ENCODE data around the gene ARPC1B.

ARPC1B gene

GRCh38 chr7:99392046-99392445 lies 17.5 kb downstream of the ARPC1B start:
- DNase-seq, result no peak

- DNase-seq, result no peak
Measured at GRCh38 chr7:99392659-99393354, 18.3 kb downstream of the ARPC1B start.

GRCh38 chr7:99393355-99394187 lies 19.0 kb downstream of the ARPC1B start:
- no peak for DNase-seq

GRCh38 chr7:99394188-99394502 lies 19.6 kb downstream of the ARPC1B start:
- DNase-seq, result no peak

GRCh38 chr7:99395616-99396327 lies 21.2 kb downstream of the ARPC1B start:
- no peak for DNase-seq

GRCh38 chr7:99396418-99397296 lies 22.1 kb downstream of the ARPC1B start:
- no peak for DNase-seq

GRCh38 chr7:99397297-99397983 lies 22.9 kb downstream of the ARPC1B start:
- no peak for DNase-seq

- no peak for DNase-seq
Measured at GRCh38 chr7:99398891-99399445, 24.4 kb downstream of the ARPC1B start.

GRCh38 chr7:99399597-99399996 lies 25.1 kb downstream of the ARPC1B start:
- DNase-seq, result no peak

- DNase-seq, result no peak
Measured at GRCh38 chr7:99402854-99403253, 28.3 kb downstream of the ARPC1B start.

- DNase-seq, result no peak
Measured at GRCh38 chr7:99403764-99404163, 29.2 kb downstream of the ARPC1B start.

- no peak for DNase-seq
Measured at GRCh38 chr7:99404235-99404976, 29.9 kb downstream of the ARPC1B start.

- DNase-seq, result no peak
Measured at GRCh38 chr7:99404977-99405320, 30.4 kb downstream of the ARPC1B start.

GRCh38 chr7:99406557-99406956 lies 32.0 kb downstream of the ARPC1B start:
- DNase-seq, result no peak

GRCh38 chr7:99407872-99408378 lies 33.4 kb downstream of the ARPC1B start:
- DNase-seq, result peak; percentile 81

GRCh38 chr7:99408379-99409191 lies 34.1 kb downstream of the ARPC1B start, which contains the start of the genes BUD31 and PDAP1:
BUD31 (plus strand) TSS chr7:99408969; CDS start chr7:99411093, 2,124 bp downstream.
PDAP1 (minus strand) TSS chr7:99408597; CDS start chr7:99408548, 49 bp downstream.
- peak; percentile 92 for DNase-seq

- DNase-seq, result no peak
Measured at GRCh38 chr7:99409192-99409572, 34.7 kb downstream of the ARPC1B start.

- no peak for DNase-seq
Measured at GRCh38 chr7:99409806-99410205, 35.3 kb downstream of the ARPC1B start.

- no peak for DNase-seq
Measured at GRCh38 chr7:99410635-99411034, 36.1 kb downstream of the ARPC1B start.

Data from EL (cell line).